Measurements from ENCODE around the gene LRIG1.
A peak's percentile ranks its signal among the peaks of the same experiment; 100 is the strongest.

The LRIG1 gene

DNA sequence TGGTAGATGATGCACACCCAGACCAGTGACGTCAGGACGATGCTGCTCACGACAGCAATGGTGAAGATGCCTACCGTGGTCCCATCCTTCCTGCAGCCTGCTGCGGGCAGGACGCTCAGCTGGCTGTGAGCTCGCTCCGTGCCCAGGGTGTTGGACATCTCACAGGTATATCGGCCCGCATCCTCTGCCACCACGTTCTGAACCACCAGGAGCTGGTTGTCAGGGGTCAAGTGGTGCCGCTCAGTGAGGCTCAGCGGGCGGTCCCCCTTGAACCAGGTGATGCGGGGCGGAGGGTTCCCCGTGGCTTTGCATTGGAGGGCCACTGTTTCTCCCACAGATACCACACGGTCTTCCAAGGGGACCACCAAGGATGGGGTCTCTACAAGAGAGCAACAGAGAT is 117.8 kb downstream of the LRIG1 start:
- DNase-seq (ENCODE audit: low read depth) = no peak

DNA sequence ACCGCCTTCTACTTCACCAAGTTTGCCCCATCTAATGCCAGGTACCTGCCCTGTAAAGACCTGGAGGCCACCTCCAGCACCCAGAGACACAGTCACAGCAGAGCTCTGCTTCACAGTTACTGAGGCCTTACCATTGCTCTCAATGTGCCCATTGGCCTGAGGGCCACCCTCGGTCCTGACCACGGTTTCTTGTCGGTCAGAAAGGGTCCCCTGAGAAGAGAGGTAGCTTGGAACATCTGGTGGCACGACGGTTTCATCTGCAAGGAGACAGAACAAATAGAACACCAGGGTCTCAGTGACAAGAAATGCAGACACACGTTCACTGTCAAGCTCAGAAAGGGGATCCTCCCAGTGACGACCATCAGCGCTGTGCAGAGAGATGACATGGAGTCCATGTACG is 118.7 kb downstream of the LRIG1 start:
- DNase-seq (ENCODE audit: low read depth) = no peak

DNA sequence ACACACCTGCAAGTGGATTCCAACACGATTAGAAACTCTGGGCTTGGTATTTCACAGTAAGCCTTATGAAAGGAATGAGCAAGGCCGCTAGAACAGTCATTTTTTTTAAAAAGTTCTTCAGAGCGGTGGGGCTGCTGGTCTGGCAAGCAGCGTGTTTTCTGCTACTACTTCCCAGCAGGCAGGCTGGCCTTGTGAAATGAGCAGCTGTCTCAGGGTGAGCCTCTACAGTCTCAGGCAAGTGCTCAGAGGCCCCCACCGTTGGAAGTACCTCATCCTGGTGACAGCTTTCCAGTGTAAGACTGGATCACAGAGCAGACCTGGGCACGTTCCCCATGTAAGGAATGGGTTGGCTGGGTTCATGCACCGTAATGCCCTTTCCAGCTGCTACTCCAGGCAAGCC is 119.2 kb downstream of the LRIG1 start:
- no peak for DNase-seq (ENCODE audit: low read depth)

DNA sequence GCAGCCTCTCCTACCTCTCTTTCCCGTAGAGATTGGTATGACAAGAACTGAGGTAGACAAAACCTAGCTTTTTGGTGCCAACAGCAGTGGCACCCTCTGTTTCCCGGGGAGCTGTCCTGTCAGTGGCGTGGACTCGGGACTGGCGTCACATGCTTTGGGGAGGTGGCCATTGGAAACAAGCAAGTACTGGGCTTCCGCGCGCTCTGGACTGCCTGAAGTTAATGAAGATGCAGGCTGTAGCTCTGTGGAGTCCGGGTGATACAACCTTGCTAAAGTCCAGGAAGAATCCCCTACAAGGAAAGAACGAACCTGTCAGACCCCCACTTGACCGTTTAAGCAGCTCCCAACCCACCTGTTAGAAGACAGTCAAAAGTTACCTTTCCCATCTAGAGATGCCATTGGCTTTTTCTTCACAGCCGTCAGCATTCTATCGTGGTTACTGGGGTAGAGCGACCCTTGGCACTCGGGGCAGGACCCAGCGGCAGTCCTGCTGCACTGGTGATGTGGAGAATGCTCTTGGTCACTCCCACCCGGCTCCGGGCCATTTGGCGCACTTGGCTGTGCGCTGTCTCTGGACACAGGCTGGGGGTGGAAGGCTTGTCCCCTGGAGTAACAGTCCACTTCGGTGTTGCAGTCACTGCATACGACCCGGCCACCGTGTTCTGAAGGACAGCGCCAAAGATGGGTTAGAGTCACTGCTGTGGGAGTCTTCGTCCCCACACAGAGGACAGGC is 120.5 kb downstream of the LRIG1 start:
- DNase-seq (ENCODE audit: low read depth) = no peak

DNA sequence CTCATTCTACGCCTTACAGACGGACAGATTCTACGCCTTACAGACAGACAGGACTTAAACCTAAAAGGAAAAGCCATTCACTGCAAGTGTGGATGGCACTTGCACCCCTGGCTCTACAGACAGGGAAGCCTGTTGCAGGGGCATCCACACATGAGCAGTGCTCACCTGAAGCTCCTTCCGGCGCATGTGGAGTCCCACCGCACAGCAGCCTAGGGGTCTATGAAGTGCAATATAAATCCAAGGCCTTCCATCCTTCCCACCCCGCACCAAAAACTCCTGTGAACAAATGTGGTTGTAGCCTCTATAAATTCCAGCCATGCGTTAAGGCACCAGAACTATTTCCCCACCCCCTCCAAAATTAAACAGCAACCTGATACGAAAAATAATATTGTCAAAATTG is 121.3 kb downstream of the LRIG1 start:
- no peak for DNase-seq (ENCODE audit: low read depth)

DNA sequence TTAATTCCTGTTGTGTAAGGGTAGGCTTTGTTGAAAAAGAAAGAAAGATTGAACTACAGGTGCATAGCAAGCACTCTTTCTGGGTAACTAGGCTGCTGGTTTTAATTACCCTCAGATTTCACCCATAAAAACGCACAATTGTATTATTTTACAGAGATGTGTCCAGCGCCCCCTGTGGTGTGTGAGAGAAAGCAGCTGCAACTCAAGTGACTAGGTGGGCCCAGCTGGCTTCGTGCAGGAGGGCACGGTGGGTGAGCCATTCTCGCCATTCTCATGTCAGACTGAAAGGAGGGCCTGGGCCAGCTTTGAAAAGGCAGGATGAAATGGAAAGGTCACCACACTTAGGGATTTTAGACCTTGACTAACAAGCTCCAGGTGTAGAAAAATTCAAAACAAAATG is 122.6 kb downstream of the LRIG1 start:
- DNase-seq (ENCODE audit: low read depth) = peak; percentile 29

DNA sequence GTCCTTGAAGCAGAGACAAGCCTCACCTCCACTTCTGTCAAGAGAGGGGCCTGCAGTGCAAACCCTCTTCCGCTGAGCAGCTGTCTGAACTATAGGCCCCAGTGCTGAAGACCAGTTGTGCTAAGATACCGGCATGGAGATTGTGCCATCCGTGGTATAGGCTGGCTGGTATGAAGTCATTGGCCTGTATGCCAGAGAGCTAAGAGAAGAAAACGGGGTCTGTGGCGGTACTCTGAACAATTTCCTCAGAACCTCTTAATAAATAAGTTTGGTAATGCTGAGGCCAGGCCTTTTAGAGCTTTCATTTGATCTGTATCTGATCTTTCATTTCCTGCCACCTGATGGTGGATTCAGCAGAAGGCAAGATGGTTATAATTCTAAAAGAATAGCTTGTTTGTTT is 123.0 kb downstream of the LRIG1 start:
- DNase-seq (ENCODE audit: low read depth) = no peak

DNA sequence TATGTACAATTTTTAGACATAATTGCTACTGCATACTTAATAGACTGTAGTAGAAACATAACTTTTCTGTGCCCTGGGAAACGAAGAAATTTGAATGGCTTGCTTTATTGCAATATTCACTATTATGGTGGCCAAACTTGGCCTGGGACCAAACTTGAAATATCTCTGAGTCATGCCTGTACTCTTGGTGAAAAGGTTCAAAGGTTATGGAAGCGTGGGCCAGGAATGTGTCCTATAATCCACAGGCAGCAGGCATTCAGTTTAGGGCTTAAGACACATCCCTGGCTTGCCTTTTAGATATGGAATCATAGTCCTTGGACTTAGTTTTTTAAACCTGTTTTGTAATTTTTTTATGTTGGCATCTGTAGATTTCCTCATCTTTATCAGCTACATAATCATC is 124.3 kb downstream of the LRIG1 start:
- no peak for DNase-seq (ENCODE audit: low read depth)

DNA sequence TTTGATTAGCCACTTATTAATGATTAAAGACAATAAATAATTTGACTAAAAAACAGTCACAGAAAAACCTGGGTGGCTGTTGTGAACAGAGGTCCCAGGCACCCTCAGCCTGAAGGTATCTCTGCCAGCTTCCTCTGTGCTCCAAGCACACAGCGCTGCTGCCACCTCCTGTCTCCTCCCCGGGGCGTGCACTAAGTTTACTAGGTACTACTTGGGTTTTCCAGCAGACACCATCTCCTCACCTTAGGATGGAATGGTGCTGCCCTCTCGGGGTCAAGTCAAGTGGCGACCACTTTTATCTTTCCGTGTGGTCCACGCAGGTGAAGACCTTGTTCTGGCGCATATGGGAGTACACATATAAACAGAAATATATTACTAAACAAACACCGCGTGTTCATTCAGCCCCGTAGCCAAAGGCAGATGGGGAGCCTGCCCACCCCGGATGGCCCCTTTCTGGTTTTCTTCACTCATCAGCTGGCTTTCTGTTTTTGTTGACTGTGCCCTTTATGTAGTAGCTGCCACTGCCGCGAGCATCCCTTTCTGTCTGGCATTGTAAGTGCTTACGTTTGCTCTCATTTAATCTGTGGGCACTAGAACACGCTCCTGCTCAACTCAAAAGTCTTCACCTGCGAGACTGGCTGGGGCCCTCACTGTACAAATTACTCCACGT is 128.0 kb downstream of the LRIG1 start:
- peak; percentile 18 for DNase-seq (ENCODE audit: low read depth)

DNA sequence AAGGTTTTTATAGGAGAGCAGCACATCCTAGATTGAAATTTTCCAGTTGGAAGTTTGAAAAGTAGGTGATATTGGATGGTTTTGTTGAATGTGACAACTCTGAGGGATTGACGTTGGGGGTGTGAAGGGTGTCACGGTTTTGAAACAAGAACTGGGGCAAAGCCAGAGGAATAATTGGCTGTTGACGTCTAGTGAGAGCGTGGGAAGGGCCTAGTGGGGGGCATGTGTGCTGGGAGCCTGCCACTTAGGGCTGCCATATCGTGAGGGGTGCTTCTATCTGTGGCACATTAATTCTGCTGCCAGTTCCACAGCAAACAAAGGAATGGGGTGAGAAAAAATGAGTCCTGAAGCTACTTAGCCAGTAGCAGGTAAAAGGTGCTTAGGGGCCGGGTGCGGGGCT is 129.4 kb downstream of the LRIG1 start:
- DNase-seq (ENCODE audit: low read depth) = no peak

DNA sequence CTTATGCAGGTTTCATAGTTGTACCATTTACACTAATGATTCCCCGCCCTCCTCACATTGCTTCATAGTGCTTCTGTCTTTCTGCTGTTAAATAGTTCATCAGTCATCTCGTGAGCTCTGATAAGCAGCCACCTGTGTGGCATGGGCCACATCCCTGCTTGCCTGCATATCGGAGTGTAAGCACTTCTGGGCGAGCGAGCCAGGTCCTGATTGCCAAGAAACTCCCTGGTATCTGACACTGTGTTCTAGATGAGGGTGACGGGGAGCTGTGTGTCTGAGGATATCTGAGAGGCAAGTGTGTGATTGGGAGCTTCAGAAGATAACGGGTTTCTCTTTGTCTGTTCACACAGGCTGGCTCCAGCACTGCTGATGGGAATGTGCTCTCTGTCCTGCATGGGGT is 130.6 kb downstream of the LRIG1 start:
- no peak for DNase-seq (ENCODE audit: low read depth)

DNA sequence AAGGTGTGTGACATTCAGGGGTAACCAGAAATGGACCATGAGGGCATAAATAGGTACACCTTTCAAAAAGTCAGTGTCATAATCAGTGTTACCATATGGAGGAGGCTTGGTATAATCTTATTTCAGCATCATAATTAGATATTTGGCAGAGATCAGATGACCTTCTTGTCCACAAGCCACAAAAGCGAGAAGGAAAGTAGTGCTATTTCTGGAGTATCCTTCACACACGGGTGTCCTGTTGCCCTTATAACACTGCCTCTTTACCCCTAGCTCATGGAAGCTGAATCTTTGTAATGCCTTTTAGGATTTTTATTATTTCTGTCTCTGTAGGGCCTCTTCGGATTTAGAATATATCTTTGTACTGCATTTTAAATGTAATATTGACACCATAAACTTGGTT is 132.8 kb downstream of the LRIG1 start:
- DNase-seq (ENCODE audit: low read depth) = no peak

DNA sequence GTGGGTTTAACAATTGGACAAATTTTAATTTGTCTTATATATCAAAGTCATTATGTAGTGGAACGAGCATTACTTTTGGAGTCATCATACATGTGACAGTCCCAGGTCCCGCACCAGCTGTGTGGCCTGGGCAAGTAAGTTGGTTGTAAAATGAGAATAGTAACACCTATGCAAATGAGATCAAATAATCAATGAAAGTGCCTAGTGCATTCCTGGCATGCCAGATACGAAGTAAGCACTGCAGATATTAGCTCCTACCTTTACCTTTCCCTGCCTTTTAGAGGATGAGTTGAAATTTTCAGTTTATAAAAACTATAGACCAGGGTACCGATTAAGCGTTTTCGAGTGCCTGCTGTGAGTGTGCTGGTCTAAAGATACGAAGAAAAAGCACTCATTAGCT is 134.1 kb downstream of the LRIG1 start:
- DNase-seq (ENCODE audit: low read depth) = no peak

DNA sequence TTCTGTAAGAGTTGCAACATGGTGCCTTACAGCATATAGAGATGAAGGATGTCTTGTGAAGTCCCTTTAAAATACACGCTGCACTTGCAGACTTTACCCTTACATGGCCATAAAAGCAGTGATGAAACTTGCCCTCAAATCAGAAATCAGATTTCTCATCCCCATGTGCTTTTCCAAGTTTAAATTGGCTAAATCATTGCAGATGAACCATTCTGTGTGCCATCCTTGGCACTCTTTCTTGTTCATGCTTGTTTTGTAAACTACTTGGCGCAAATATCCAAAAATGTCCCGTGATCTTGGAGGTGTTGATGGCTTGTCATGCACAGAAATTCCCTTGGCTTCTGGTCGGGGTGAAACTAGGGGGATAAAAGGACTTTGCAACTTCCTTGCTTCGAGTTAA is 135.7 kb downstream of the LRIG1 start:
- DNase-seq (ENCODE audit: low read depth) = no peak

DNA sequence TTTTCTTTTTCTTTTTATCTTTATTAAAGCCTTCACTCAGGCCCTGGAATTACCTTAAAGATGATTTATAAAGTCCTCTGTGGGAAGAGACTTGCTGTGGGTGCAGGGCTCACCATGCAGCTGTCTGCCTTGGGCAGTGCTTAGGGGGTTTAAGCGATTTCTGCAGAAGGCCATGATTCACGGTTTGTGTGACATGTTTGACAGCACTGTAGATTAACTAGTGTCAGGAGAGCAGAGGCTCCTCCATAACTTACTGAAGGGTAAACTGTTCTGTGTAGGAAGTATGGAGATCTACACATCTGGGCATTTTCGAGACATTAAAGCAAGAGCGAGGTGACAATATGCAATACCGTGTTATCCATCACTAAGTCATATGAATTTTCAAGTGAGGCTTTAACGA is 137.7 kb downstream of the LRIG1 start:
- no peak for DNase-seq (ENCODE audit: low read depth)

DNA sequence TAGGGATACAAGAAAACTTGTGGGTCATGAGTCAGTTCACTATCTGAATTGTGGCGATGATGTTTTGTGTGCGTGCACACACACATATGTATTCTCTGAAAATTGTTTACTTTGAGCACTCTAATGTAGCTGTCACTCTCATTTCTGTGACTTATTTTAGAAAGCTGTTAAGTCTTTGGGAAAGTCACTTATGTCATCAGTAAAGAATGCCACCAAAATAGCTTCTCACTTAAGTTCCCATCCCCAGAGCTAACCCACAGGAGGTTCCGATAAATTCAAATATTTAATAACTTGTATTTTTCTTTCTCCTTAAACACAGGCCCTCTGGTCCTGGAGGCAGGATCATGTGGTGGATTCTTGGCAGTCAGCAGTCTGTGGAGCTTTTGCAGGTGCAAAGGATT is 138.3 kb downstream of the LRIG1 start:
- DNase-seq (ENCODE audit: low read depth) = no peak

DNA sequence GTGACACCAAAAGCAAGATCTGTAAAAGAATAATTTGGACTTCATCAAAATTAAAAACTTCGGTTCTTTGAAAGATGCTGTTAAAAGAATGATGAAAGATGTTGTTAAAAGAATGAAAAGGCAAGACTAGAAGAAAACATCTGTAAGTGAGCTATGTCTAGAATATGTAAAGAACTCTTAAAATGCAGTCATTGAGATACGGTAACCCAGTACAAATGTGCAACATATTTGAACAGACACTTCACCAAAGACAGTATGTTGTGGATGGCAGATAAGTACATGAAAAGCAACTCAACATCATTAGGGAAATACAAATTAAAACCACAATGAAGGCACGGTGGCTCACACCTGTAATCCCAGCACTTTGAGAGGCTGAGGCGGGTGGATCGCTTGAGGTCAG is 139.5 kb downstream of the LRIG1 start:
- no peak for DNase-seq (ENCODE audit: low read depth)

DNA sequence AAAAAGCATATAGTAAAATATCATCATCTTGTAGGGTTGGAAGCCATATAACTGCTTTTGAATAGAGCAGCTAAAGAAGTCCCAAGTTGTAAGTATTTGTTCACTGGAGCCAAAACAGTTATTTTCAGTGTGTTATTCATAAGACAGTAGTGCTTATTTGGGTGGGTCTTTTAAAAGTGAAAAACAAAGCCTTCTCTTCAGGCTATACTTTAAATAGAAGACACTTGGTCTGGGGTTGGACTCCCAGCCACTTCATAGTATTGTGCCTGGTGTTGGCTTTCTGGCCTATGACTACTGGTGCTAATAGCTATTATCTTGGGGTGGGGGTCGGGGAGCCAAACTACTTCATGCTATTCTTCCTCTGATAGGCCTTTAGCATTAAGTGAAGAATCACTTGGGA is 144.8 kb downstream of the LRIG1 start:
- DNase-seq (ENCODE audit: low read depth) = no peak

DNA sequence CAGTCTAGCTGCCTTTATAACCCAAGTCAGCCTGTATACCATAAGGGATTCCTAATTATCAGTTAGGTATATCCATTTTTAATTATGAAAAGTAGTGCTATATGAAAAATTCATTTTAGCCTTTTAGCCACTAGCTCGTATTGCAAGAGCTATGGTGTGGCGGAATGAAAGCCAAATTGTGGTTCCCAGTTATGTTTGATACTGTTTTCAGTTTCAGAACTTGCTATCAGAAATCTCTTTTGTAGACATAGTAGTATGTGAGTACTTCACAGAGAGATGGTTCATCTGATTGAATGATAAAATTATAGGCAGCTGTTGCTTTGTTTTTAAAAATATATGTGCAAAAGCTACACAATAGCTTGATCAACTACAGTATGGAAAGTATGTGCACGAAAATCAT is 145.4 kb downstream of the LRIG1 start:
- no peak for DNase-seq (ENCODE audit: low read depth)

DNA sequence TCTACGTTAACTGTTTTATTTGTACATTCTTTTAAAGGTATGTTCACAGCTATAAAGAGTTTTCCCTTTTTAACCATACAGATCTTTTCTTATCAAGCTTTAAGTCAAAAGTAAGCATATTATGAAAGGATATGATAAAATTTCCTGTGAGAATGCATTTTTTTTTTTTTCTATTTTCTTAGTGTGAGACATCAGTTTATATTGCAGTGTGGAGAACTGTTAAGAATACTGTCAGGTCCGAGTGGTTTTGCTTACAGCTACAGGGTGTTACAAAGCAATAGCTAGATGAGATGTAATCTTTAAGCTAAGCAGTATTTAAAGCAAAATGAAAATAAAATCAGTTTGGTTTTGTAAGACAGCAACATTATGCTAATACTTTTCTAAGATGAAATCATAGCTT is 146.8 kb downstream of the LRIG1 start:
- DNase-seq (ENCODE audit: low read depth) = no peak

DNA sequence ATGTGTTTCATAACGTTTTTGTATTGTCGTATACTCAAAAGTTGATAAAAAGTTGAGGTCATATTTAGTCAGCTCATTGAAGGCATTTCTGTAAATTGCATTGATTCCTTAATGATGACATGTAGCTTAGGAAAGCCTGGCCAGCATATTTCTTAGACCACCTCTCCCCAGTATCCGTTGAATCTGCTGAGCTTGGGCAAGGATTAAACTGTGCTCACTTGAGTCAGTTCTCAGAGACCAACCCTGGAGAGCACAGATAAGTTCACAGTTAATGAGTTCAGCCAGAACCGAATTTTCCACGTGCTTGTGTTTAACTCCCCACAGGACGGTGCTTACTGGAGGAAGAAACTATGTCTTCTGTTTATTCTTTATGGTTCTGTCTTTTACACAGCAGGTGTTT is 147.3 kb downstream of the LRIG1 start:
- DNase-seq (ENCODE audit: low read depth) = no peak

DNA sequence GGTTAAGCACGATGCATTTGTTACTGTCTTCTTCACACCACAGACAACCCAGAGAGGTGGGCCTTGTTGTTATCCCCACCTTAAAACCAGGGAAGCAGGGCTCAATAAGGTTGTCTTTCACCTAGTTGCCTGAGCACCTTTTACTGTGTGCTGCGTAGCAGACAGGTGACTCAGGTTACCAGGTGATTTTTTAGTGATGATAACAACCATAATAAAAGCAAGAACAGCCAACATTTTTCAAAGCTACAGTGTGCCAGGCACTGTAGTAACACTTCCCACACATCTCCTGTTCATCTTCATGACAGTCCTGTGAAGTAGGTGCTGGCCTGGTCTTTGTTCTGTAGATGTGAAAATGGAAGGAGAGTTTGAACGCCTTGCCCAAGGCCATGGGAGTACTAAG is 147.8 kb downstream of the LRIG1 start:
- DNase-seq (ENCODE audit: low read depth) = no peak

DNA sequence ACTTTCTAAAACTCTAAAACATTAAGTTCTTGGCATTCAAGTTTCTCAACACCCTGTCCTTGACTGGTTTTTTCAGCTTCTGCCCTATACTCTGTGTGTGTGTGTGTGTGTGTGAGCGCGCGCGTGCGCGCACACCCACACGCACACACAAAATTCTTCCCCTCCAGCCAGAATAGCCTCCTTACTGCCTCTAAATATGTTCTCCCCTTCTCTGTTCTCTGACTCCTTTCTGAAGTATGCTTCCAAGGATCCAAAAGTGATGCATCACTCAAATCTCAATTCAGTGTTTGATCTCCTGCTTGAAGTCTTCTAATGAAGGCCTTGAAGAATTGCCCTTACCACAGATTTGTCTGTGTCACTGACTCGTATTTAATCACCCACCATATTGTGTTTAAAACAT is 150.2 kb downstream of the LRIG1 start:
- DNase-seq (ENCODE audit: low read depth) = no peak

DNA sequence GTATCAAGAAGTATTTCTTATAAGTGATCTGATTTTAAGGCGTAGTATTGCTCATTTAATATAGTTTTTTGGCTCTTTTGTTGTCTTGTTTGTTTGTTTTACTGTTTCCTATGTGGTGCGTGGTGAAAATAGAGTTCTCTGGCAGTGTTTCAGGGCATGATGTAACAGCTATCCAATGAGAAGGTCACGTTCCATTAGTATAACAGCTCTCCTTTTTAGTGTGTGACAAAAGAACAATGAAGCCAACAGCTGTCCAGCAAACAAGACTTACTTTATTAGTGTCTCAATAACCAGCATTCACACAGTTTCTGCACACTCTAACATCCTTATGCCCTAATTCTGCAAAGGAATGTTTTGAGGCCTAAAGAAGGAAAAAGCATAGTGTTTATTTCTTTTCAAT is 152.1 kb downstream of the LRIG1 start:
- DNase-seq (ENCODE audit: low read depth) = no peak

Data from activated T-cell treated with anti-CD3 and anti-CD28 coated beads for 1 hour (primary cell).